A549 (cell line): ENCODE results near the gene DIS3L2. TPM values are rescaled to one million over a fixed set of nuclear protein-coding genes. Genes with fewer than 3 reads are reported as not detected.
"Not testable (repeated sequence)": the region's sequence is repeated elsewhere in the genome, so short reads cannot be mapped to it uniquely, and the experiment has no call there.

Source experiments
- ATAC-seq, 2 experiments: fragments of 200-7000 bp in 1 of 2; fragments of >200 bp in 1 of 2; cut with Nextera tagmentation in 1 of 2; cut with Tn5 transposase in 1 of 2; 3 replicates each; pipeline versions ENCODE4 v1.8.0 to v1.9.1; 2018 to 2020; ENCODE audit warnings: mild to moderate bottlenecking in 1 of 2, moderate library complexity in 1 of 2
- CTCF ChIA-PET: fragments of 300-600 bp; sonication (Branson Sonifier 250); formaldehyde crosslinking; extraction: SDS; loops from one replicate; lab custom pipeline; 2021; ENCODE audit warnings: antibody characterized with exemption, inconsistent platforms; lab: Yijun Ruan, JAX
- POLR2A ChIA-PET: fragments of 350-600 bp; formaldehyde crosslinking; extraction: SDS; loops from one replicate; lab custom pipeline; 2021; ENCODE audit warnings: antibody characterized with exemption, inconsistent platforms; lab: Yijun Ruan, JAX
- DNase-seq, 2 experiments: peaks; one replicate each; pipeline versions ENCODE4 v3.0.0 to v3.0.0-alpha.2; 2011 to 2016; ENCODE audit warnings: low read depth in 1 of 2, low spot score in 1 of 2
- FAIRE-seq: peaks from 2 replicates; lab custom pipeline; 2011; peaks lifted over from hg19 to GRCh38; lab: Jason Lieb, UNC
- H3K27ac ChIP-seq, 2 experiments: fragments of >200 bp; sonication (Bioruptor Twin); formaldehyde crosslinking; 3 replicates each; pipeline ENCODE4 v1.5.1; 2016 to 2017
- H3K4me1 ChIP-seq: fragments of >200 bp; sonication (Bioruptor Twin); formaldehyde crosslinking; 3 replicates; pipeline ENCODE4 v1.6.1; 2016
- H3K4me2 ChIP-seq: fragments of >200 bp; sonication (Bioruptor Twin); formaldehyde crosslinking; 3 replicates; pipeline ENCODE4 v1.6.1; 2016
- H3K4me3 ChIP-seq: fragments of >200 bp; sonication (Bioruptor Twin); formaldehyde crosslinking; 3 replicates; pipeline ENCODE4 v1.5.1; 2016
- H3K9me3 ChIP-seq: fragments of >200 bp; sonication (Bioruptor Twin); formaldehyde crosslinking; 3 replicates; pipeline ENCODE4 v1.6.1; 2016
- ATOH8 ChIP-seq: fragments of 250-450 bp; sonication (Bioruptor Pico); IDR thresholded peaks from 2 replicates; pipeline ENCODE4 v1.5.0; 2020; ENCODE audit warnings: low read depth, mild to moderate bottlenecking, moderate library complexity
- BCL3 ChIP-seq: fragments of >200 bp; sonication (Bioruptor Twin); formaldehyde crosslinking; IDR thresholded peaks from 3 replicates; pipeline ENCODE4 v1.6.1; 2016
- BHLHE40 ChIP-seq: IDR thresholded peaks from 2 replicates; pipeline ENCODE4 v1.6.1; 2012; ENCODE audit warnings: low read depth, low read length, inconsistent platforms
- CBX8 ChIP-seq: fragments of 200-600 bp; sonication (generic); IDR thresholded peaks from 2 replicates; pipeline ENCODE4 v1.6.1; 2016
- CHD4 ChIP-seq: fragments of 200-600 bp; sonication (generic); IDR thresholded peaks from 2 replicates; pipeline ENCODE4 v1.6.1; 2016; ENCODE audit warnings: antibody characterized with exemption, mild to moderate bottlenecking, borderline replicate concordance
- ELK1 ChIP-seq: fragments of 150-350 bp; IDR thresholded peaks from 2 replicates; pipeline ENCODE4 v1.6.1; 2014; ENCODE audit warnings: low read depth, mild to moderate bottlenecking, low read length
- ESRRA ChIP-seq: fragments of 150-350 bp; IDR thresholded peaks from 2 replicates; pipeline ENCODE4 v1.6.1; 2014; ENCODE audit warnings: mild to moderate bottlenecking, low read length, borderline replicate concordance
- FOSB ChIP-seq: fragments of 250-450 bp; sonication (Bioruptor Pico); IDR thresholded peaks from 2 replicates; pipeline ENCODE4 v1.5.0; 2020; ENCODE audit warnings: mild to moderate bottlenecking, moderate library complexity
- GATA3 ChIP-seq: IDR thresholded peaks from 2 replicates; pipeline ENCODE4 v1.6.1; 2012; ENCODE audit warnings: borderline replicate concordance
- HDAC2 ChIP-seq: fragments of 200-600 bp; sonication (generic); IDR thresholded peaks from 2 replicates; pipeline ENCODE4 v1.6.1; 2016
- HEYL ChIP-seq: fragments of 250-450 bp; sonication (Bioruptor Pico); IDR thresholded peaks from 2 replicates; pipeline ENCODE4 v1.8.0; 2021; ENCODE audit warnings: mild to moderate bottlenecking, moderate library complexity
- HOXB13 ChIP-seq: fragments of 250-450 bp; sonication (Bioruptor Pico); IDR thresholded peaks from 2 replicates; pipeline ENCODE4 v1.5.0; 2020; ENCODE audit warnings: low read depth, mild to moderate bottlenecking, moderate library complexity
- HOXB5 ChIP-seq: fragments of 250-450 bp; sonication (Bioruptor Pico); IDR thresholded peaks from 2 replicates; pipeline ENCODE4 v1.5.0; 2020; ENCODE audit warnings: mild to moderate bottlenecking, moderate library complexity
- MAZ ChIP-seq: fragments of 150-350 bp; IDR thresholded peaks from 2 replicates; pipeline ENCODE4 v1.6.1; 2014; ENCODE audit warnings: antibody characterized with exemption, low read depth, low read length, borderline replicate concordance
- MYC ChIP-seq: IDR thresholded peaks from 2 replicates; pipeline ENCODE4 v1.6.1; 2012; ENCODE audit warnings: mild to moderate bottlenecking, inconsistent platforms, low read length, improper control_type of control experiment, borderline replicate concordance
- NFE2L2 ChIP-seq: fragments of 150-350 bp; conservative IDR thresholded peaks from 2 replicates; pipeline ENCODE4 v1.6.1; 2014; ENCODE audit warnings: low read length
- POLR2A ChIP-seq: IDR thresholded peaks from 2 replicates; pipeline ENCODE4 v1.6.1; 2012; ENCODE audit warnings: mild to moderate bottlenecking, low read length
- RARB ChIP-seq: fragments of 250-450 bp; sonication (Bioruptor Pico); IDR thresholded peaks from 2 replicates; pipeline ENCODE4 v1.8.0; 2021; ENCODE audit warnings: mild to moderate bottlenecking, moderate library complexity
- RNF2 ChIP-seq: fragments of 200-600 bp; sonication (generic); IDR thresholded peaks from 2 replicates; pipeline ENCODE4 v1.6.1; 2016; ENCODE audit warnings: low read depth, mild to moderate bottlenecking, antibody characterized with exemption, moderate library complexity, borderline replicate concordance
- SMC3 ChIP-seq: fragments of >200 bp; sonication (Bioruptor Twin); formaldehyde crosslinking; IDR thresholded peaks from 3 replicates; pipeline ENCODE4 v1.6.1; 2018; ENCODE audit warnings: inconsistent platforms
- SREBF2 ChIP-seq: fragments of 450-650 bp; IDR thresholded peaks from 2 replicates; pipeline ENCODE4 v1.6.1; 2014; ENCODE audit warnings: mild to moderate bottlenecking, moderate library complexity
- TFCP2L1 ChIP-seq: fragments of 250-450 bp; sonication (Bioruptor Pico); IDR thresholded peaks from 2 replicates; pipeline ENCODE4 v1.5.0; 2021; ENCODE audit warnings: mild to moderate bottlenecking
- USF2 ChIP-seq: fragments of 450-650 bp; IDR thresholded peaks from 2 replicates; pipeline ENCODE4 v1.6.1; 2014; ENCODE audit warnings: antibody characterized with exemption
- ZFP36 ChIP-seq: fragments of 450-650 bp; IDR thresholded peaks from 2 replicates; pipeline ENCODE4 v1.6.1; 2014; ENCODE audit warnings: borderline replicate concordance; ENCODE audit not compliant: partially characterized antibody
- ZSCAN20 ChIP-seq: fragments of 250-450 bp; sonication (Bioruptor Pico); IDR thresholded peaks from 2 replicates; pipeline ENCODE4 v1.8.0; 2022; ENCODE audit warnings: mild to moderate bottlenecking, moderate library complexity
- WGBS: methylation state at CpG from one replicate; pipeline ENCODE4 v1.1.6; 2017; ENCODE audit errors: missing lambda C conversion rate; 5-methylcytosine and 5-hydroxymethylcytosine counted together
- polyA plus RNA-seq, 4 experiments: library from polyadenylated mRNA; depleted of rRNA in 3 of 4; stranded (reverse); fragments of >200 nt; fragmentation: RNase III in 1 of 4; extraction: RNeasy Plus Mini Kit Qiagen cat#74134 plus additional on column Dnase treatment in 1 of 4; gene quantifications; 2 replicates in 3 of 4; 3 replicates in 1 of 4; pipeline ENCODE4 v1.2.3, GENCODE V29; 2011 to 2017

Gene DIS3L2
- polyA plus RNA-seq, 2 of the 4 experiments (the other 2 are of a cell fraction): 14.9 to 15.4 TPM

- TF ChIP-seq ATOH8: no peak
- TF ChIP-seq RARB (CRISPR knock-in tag): no peak
- no peak for TF ChIP-seq FOSB
- TF ChIP-seq TFCP2L1: no peak
- no peak for TF ChIP-seq HDAC2
- TF ChIP-seq HOXB5: no peak
- no peak for TF ChIP-seq BHLHE40
- no peak for TF ChIP-seq HOXB13 (CRISPR knock-in tag)
- TF ChIP-seq BCL3: no peak
- TF ChIP-seq, all 56 proteins: peak for 0
- ChIA-PET CTCF (interaction anchor here (1.0 to 5.2 kb wide), 15 partner anchors 8 to 436 kb away, joined by 3 to 24 read pairs (median 8); partner anchors contain the start of gene NPPC), POLR2A (no interaction called here)
- no peak for DNase-seq
- Histone ChIP-seq H3K4me2 (no peak overlapping the region), H3K9me3 (no peaks in the 10 kb centered on the region), H3K4me3 (no peak overlapping the region), H3K27ac (no peak overlapping the region), H3K4me1 (no peaks in the 10 kb centered on the region)
- no peak for ATAC-seq
- 85% methylated on average over 8 of the region's 18 CpGs for WGBS
- FAIRE-seq: no peak
Observed at GRCh38 chr2:232336981-232337720, 375.6 kb downstream of the DIS3L2 start.

- CTCF ChIA-PET: interaction anchor here (1.0 to 5.2 kb wide), 3 partner anchors 11 to 101 kb away, joined by 3 to 24 read pairs (median 19); no protein-coding TSS in a partner anchor
- H3K4me2 ChIP-seq, POLR2A ChIA-PET, H3K4me1 ChIP-seq, H3K9me3 ChIP-seq, FAIRE-seq, ATAC-seq, H3K4me3 ChIP-seq, H3K27ac ChIP-seq, DNase-seq: not testable (repeated sequence)
- WGBS: 93% methylated on average over 6 of the region's 16 CpGs
Observed at GRCh38 chr2:232338094-232338758, 376.7 kb downstream of the DIS3L2 start.

GRCh38 chr2:232338759-232339106 lies 377.2 kb downstream of the DIS3L2 start:
- no peak for TF ChIP-seq CHD4
- TF ChIP-seq HDAC2: no peak
- TF ChIP-seq MYC: no peak
- no peak for TF ChIP-seq SMC3
- no peak for TF ChIP-seq HEYL (CRISPR knock-in tag)
- TF ChIP-seq TFCP2L1: no peak
- no peak for TF ChIP-seq NFE2L2
- TF ChIP-seq USF2: no peak
- TF ChIP-seq POLR2A: no peak
- no peak for TF ChIP-seq BHLHE40
- no peak for TF ChIP-seq MAZ
- no peak for TF ChIP-seq ESRRA
- TF ChIP-seq RNF2: no peak
- no peak for TF ChIP-seq GATA3
- no peak for TF ChIP-seq ATOH8
- TF ChIP-seq SREBF2: no peak
- no peak for TF ChIP-seq ELK1
- no peak for TF ChIP-seq CBX8
- no peak for TF ChIP-seq ZFP36
- TF ChIP-seq ZSCAN20 (CRISPR knock-in tag): no peak
- no peak for FAIRE-seq
- H3K4me3 ChIP-seq: no peak overlapping the region
- no peak for DNase-seq
- POLR2A ChIA-PET: no interaction called here
- no peak for ATAC-seq
- CTCF ChIA-PET: interaction anchor here (4.2 to 5.2 kb wide), 2 partner anchors 12 to 101 kb away, joined by 19 to 24 read pairs; no protein-coding TSS in a partner anchor
- no peaks in the 10 kb centered on the region for H3K9me3 ChIP-seq
- no peaks in the 10 kb centered on the region for H3K4me1 ChIP-seq
- H3K4me2 ChIP-seq: no peak overlapping the region
- WGBS: 96% methylated on average over 7 of the region's 7 CpGs
- H3K27ac ChIP-seq: no peak overlapping the region
